ENCODE results near the gene CAPN13.

The CAPN13 gene

DNA sequence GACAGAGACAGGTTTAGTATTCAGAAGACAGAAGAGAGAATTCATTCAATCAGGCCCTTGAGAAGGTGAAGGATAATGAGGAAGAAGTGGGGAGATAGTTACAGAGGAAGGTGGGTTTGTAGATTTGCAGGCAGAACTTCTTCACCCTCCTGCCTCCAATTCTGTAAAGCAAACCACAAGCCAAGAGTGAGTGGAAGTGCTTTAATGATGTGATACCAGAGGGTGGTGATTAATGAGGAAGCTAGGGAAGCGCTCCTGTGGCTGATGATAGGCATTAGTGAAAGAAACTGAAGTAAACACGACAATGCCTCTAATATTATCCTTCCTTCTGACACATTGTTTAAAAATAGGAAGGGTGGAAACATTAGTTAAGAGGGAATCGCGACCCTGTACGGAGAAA lies 78.2 kb downstream of the CAPN13 start:
- TF ChIP-seq CTCF (IDR thresholded peaks at IDR 0.05; ENCODE audit: low read depth, low read length, missing control alignments): no peak
- DNase-seq (ENCODE audit: low read depth): no peak
- H3K4me3 ChIP-seq (ENCODE audit: low read depth, low read length): no peak overlapping the region
- in situ Hi-C loops (cut with HindIII; ENCODE audit: low sequenced_read_pairs): no loop called here

- DNase-seq (ENCODE audit: low read depth): no peak
- no peak for TF ChIP-seq CTCF (IDR thresholded peaks at IDR 0.05; ENCODE audit: low read depth, low read length, missing control alignments)
- in situ Hi-C loops (cut with HindIII; ENCODE audit: low sequenced_read_pairs): loop anchor here (5.0 kb wide), 1 partner anchor 54 kb away; no protein-coding TSS in a partner anchor
- no peak overlapping the region for H3K4me3 ChIP-seq (ENCODE audit: low read depth, low read length)
Measured at GRCh38 chr2:30722936-30723725, 84.1 kb downstream of the CAPN13 start.

- in situ Hi-C loops (cut with HindIII; ENCODE audit: low sequenced_read_pairs): loop anchor here (5.0 kb wide), 1 partner anchor 55 kb away; no protein-coding TSS in a partner anchor
- no peak overlapping the region for H3K4me3 ChIP-seq (ENCODE audit: low read depth, low read length)
- TF ChIP-seq CTCF (IDR thresholded peaks at IDR 0.05; ENCODE audit: low read depth, low read length, missing control alignments): no peak
- no peak for DNase-seq (ENCODE audit: low read depth)
Measured at GRCh38 chr2:30721668-30722647, 85.3 kb downstream of the CAPN13 start.

DNA sequence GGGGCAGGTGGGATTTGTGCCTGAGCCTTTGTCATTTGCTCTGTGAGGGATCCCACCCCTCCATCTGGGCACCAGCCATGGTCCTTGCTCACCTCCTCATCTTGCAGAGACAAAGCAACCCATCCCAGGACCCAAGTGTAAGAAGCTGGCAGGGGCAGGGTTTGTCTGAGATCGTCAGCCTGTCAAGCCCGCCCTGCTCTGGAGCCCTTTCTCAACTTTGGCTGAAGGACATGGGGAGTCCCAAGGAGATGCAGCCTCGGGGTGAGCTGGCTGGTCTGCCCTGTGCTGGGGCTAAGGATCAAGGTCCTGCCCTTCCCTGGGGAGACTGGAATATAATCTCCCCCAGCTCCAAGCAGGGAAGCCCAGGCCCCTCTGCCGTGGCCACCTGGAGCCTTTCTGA lies 86.0 kb downstream of the CAPN13 start:
- DNase-seq (ENCODE audit: low read depth): no peak
- H3K4me3 ChIP-seq (ENCODE audit: low read depth, low read length): no peak overlapping the region
- in situ Hi-C loops (cut with HindIII; ENCODE audit: low sequenced_read_pairs): loop anchor here (5.0 kb wide), 1 partner anchor 56 kb away; no protein-coding TSS in a partner anchor

GRCh38 chr2:30717081-30717650 lies 90.1 kb downstream of the CAPN13 start:
- H3K4me3 ChIP-seq (ENCODE audit: low read depth, low read length): no peak overlapping the region
- DNase-seq (ENCODE audit: low read depth): no peak
- no peak for TF ChIP-seq CTCF (IDR thresholded peaks at IDR 0.05; ENCODE audit: low read depth, low read length, missing control alignments)
- in situ Hi-C loops (cut with HindIII; ENCODE audit: low sequenced_read_pairs): no loop called here

More for the DNA sequence above, 86.0 kb downstream of the CAPN13 start:
- TF ChIP-seq CTCF (IDR thresholded peaks at IDR 0.05; ENCODE audit: low read depth, low read length, missing control alignments): no peak

Measured in astrocyte of the cerebellum (primary cell).